ENCODE results near the gene GRAMD1B.
"Not testable (repeated sequence)": the region's sequence is repeated elsewhere in the genome, so short reads cannot be mapped to it uniquely, and the experiment has no call there.

GRAMD1B gene

GRCh38 chr11:123544631-123545375, 114.7 kb downstream of the GRAMD1B start:
- no peak for DNase-seq

DNA sequence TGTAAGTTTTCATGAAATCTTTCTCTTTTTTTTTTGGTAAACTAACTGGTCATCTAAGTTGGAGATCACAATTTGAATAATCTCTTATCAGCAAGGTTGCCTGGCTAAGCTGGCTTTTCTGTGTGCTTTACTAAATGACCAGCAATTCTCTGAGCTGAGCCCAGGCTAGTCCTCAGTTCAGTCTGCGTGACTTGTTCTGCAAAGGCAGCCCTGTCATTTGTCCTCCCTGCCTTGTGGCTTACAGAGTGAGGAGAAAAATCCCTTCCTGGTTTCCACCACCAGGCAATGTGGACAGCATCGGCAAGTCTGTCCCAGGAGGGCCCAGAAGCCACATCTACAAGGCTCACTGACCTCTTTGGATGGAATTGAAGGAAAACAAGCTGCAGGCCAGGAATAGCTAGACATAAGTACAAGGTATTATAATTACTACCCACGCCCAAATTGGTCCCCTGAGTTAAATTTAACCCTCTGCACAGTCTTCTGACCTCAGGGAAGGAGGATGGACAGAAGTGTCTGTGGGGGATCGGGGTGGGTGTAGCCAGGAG, 115.7 kb downstream of the GRAMD1B start:
- DNase-seq, result peak; percentile 6

DNA sequence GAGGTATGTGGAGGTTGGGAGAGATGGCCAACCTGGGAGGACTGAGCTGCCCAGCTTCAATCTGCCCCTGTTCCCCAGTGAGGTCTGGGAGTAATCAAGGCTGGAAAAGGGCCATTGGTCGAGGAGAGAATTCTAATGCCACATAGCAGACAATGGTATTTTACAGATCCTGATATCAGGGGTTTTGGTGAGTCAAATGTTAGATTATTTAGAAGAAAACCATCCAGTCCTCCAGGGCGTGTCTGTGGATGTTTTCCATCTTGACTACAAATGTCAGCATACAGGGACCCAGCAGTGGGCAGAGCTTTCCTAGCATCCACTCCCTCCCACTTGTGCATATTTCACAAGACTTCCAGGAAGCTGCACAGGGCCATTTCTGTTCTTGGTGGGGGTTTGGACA, 116.4 kb downstream of the GRAMD1B start:
- DNase-seq, result no peak

DNA sequence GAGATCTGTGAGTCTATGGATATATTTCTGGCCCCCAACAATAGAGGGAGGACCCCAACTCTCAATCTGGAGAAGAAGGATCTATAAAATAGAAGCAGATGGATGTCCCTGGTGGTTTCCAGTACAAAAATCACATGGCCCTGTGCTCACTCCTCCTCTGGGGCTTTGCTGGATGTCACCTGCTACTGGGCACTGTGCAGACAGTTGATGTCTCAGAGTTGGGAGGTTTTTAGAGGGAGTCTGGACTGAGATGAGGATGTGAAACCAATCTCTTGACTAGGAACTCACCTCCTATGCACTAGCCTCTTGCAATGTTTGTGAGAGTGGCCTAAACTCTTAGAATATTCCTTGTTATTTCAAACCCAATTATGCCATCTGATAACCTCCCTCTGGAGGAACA, 117.1 kb downstream of the GRAMD1B start:
- no peak for DNase-seq

GRCh38 chr11:123548774-123549173, 118.7 kb downstream of the GRAMD1B start:
- no peak for DNase-seq

- DNase-seq, result no peak
Observed at GRCh38 chr11:123549926-123550917, 120.2 kb downstream of the GRAMD1B start.

- no peak for DNase-seq
Observed at GRCh38 chr11:123551079-123551478, 121.0 kb downstream of the GRAMD1B start.

DNA sequence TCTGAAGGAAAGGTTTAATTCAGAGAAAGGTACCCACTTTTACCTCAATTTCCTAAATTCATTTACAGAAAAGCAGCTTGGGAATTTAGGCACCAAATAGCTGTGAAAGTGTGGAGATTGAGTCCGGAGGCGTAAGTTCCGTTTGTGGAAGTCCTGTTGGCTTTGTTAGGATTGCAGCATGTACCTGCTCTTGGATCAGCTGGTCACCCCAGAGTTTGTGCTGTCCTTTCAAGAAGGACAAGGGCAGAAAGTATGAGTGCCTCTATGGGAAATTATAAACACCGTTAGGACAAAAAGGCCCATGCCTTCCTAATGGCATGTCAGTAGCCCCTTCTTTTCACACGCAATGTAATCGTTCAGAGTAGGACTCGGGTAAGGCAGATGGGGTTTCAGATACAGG, 126.6 kb downstream of the GRAMD1B start:
- no peak for DNase-seq

GRCh38 chr11:123558536-123559315, 128.7 kb downstream of the GRAMD1B start:
- no peak for DNase-seq

- DNase-seq, result peak; percentile 28
Observed at GRCh38 chr11:123559523-123559955, 129.5 kb downstream of the GRAMD1B start.

DNA sequence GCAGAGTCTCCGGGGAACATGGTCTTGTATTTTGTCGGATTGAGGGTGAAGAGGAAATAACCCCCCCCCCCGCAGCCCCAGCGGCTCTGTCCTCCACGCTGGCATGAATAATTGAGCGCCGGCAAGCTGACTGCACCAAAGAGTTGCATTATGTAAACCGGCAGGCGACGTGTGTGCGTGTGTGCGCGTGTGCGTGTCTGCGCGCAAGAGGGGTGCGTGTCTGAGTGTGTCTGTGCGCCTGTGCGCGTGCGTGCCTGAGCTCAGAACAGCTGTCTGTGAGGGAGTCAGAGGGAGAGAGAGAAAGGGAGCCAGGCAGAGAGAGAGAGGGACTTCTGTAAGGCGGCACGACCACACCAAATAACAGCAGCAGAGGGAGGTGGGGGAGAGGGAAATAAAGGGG, 129.9 kb downstream of the GRAMD1B start:
- peak; percentile 28 for DNase-seq

GRCh38 chr11:123561431-123561800, 131.3 kb downstream of the GRAMD1B start:
- no peak for DNase-seq

GRCh38 chr11:123562158-123562557, 132.1 kb downstream of the GRAMD1B start:
- no peak for DNase-seq

DNA sequence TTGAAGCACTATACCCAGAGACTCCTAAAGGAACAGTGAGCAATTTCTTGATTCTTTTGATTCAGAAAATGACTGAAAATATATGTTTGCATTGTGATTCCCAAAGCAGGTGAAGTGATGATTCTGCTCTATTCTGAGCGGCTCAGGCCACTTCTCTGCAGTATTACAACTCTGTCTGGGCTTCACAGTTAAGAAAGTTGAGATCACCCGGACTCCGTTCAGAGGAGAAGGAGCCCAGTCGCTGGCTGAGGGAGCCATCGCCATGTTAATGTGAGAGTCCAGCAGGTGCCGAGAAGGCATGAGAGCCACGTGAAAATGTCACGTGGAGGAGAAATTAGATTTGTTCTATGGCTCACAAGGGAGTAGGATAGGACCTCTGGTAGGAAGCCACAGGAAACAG, 132.8 kb downstream of the GRAMD1B start:
- DNase-seq, result no peak

DNA sequence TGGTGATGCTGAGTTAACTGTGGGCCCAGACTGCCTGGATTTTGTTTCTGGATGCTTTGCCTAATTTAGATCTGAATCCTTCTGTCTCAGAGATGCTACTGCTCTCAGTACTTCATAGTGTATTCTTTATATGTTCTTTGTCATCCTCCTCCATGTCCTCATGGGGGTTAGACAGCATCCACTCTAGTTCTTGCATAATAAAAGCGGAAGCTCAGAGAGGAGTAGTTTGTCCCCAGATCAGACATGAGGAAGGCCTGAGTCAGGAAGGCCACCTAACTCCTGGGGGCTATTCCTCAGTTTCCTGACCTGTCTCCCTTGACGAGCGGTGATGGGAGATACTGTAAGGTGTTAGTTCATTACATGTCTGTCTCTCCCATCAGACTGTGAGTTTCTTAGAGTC, 134.2 kb downstream of the GRAMD1B start:
- no peak for DNase-seq

DNA sequence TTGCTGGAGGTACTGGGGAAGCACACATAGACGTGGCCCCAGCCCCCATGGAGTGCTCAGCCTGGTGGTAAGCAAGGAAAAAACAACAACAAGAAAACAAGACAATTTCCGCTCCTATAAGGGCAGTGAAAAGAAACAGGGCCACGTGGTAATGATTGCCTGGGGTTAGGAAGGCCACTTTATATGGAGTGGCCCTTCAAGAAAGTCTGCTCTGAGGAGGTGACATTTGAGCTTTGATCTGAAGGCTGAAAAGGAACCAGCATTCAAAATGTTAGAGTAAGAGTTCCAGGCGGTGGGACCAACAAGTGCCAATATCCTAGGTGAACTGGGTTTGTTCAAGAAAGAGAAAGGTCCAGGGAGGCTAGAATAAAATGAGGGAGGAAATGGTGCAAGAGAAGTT, 136.8 kb downstream of the GRAMD1B start:
- no peak for DNase-seq

GRCh38 chr11:123567466-123567865, 137.4 kb downstream of the GRAMD1B start:
- no peak for DNase-seq

GRCh38 chr11:123568367-123568870, 138.3 kb downstream of the GRAMD1B start:
- DNase-seq, result no peak

DNA sequence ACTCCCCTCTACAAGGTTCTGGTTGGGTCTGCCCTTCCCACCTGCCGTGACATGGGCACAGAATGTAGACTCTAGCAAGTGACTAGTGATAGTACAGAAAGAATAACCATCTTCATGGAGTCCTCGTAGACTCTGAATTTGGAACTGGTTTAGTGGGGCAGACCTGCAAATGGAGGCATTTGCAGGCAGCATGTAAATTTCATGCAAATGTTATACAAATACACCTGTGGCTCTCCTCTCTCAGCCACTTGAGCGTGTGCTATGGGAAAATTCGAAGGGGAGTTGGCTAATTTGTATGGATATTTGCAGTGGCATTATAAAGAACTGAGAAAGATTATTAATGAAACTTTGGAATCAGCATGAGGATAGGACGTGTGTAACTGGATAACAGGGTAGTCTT, 139.3 kb downstream of the GRAMD1B start:
- no peak for DNase-seq

- DNase-seq, result no peak
Observed at GRCh38 chr11:123570939-123571580, 141.0 kb downstream of the GRAMD1B start.

GRCh38 chr11:123572791-123573190, 142.7 kb downstream of the GRAMD1B start:
- DNase-seq, result not testable (repeated sequence)

DNA sequence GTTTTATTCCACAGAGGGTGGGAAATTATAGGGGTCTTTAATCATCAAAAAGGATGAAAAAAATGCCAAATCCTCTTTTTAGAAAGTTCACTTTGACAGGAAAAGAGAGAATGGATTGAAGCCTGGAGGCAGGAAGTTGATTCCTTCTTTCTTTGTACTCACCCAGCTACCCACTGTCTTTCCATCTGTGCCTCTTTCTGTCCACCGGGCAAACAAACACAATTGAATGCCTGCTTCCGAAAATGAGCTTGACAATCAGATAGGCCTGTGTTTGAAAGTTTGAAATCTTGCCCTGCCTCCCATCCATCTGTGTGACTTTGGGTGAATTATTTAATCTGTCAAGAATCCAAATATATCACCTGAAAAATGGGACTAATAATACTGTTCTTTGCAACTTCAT, 143.2 kb downstream of the GRAMD1B start:
- no peak for DNase-seq

All from NCI-H2227 treated with DMSO at 0.1 percent for 48 hours (cell line).